Neural cell (in vitro differentiated cells): Measurements from ENCODE around the gene RAB6A. TPM values are rescaled to one million over a fixed set of nuclear protein-coding genes. Genes with fewer than 3 reads are reported as not detected.

Experiments used
- H2AFZ ChIP-seq: fragments of 200-600, 300-800 bp; sonication (generic), shearing (Covaris generic); 2 replicates; pipeline ENCODE4 v1.6.0; 2014; ENCODE audit warnings: low read depth, mild to moderate bottlenecking, antibody characterized with exemption, low read length, moderate library complexity
- H3F3A ChIP-seq: fragments of 200-600 bp; shearing (Covaris generic); 2 replicates; pipeline ENCODE4 v1.6.1; 2016; ENCODE audit warnings: mild to moderate bottlenecking, moderate library complexity, mixed read lengths, antibody characterized with exemption, low read length; ENCODE audit not compliant: insufficient read depth, poor library complexity, severe bottlenecking
- H3K27ac ChIP-seq: fragments of 200-600, 300-800 bp; sonication (generic), shearing (Covaris generic); 2 replicates; pipeline ENCODE4 v1.5.1; 2014; ENCODE audit warnings: mild to moderate bottlenecking, low read length, moderate library complexity
- H3K27me3 ChIP-seq: fragments of 300-800, 200-600 bp; sonication (generic), shearing (Covaris generic); 2 replicates; pipeline ENCODE4 v1.6.0; 2014; ENCODE audit warnings: mild to moderate bottlenecking, low read depth, low read length, moderate library complexity; ENCODE audit not compliant: insufficient read depth
- H3K36me3 ChIP-seq: fragments of 300-800, 200-600 bp; sonication (generic), shearing (Covaris generic); 2 replicates; pipeline ENCODE4 v1.5.1; 2014; ENCODE audit warnings: mild to moderate bottlenecking, antibody characterized with exemption, low read length, moderate library complexity; ENCODE audit not compliant: insufficient read depth
- H3K4me2 ChIP-seq: fragments of 300-800, 200-600 bp; sonication (generic), shearing (Covaris generic); 2 replicates; pipeline ENCODE4 v1.6.0; 2014; ENCODE audit warnings: mild to moderate bottlenecking, low read length
- H3K4me3 ChIP-seq: fragments of 300-800, 200-600 bp; sonication (generic), shearing (Covaris generic); 2 replicates; pipeline ENCODE4 v1.5.1; 2014; ENCODE audit warnings: mild to moderate bottlenecking, low read length, moderate library complexity
- H3K79me2 ChIP-seq: fragments of 200-600 bp; shearing (Covaris generic); replicated peaks from 2 replicates; pipeline ENCODE4 v1.6.0; 2014; ENCODE audit warnings: mild to moderate bottlenecking, low read length, moderate library complexity; ENCODE audit not compliant: insufficient read depth
- H3K9ac ChIP-seq: fragments of 300-800, 200-600 bp; sonication (generic), shearing (Covaris generic); 2 replicates; pipeline ENCODE4 v1.6.1; 2016; ENCODE audit warnings: mild to moderate bottlenecking, low read length, mixed read lengths
- H3K9me2 ChIP-seq: fragments of 200-600 bp; shearing (Covaris generic); 2 replicates; pipeline ENCODE4 v1.6.1; 2016; ENCODE audit warnings: mild to moderate bottlenecking, low read length, mixed read lengths; ENCODE audit not compliant: insufficient read depth
- H3K9me3 ChIP-seq: fragments of 200-600, 300-800 bp; sonication (generic), shearing (Covaris generic); 2 replicates; pipeline ENCODE4 v1.6.1; 2016; ENCODE audit warnings: mild to moderate bottlenecking, mixed run types, low read length, moderate library complexity, mixed read lengths
- H4K20me1 ChIP-seq: fragments of 200-600 bp; shearing (Covaris generic); 2 replicates; pipeline ENCODE4 v1.6.1; 2016; ENCODE audit warnings: mild to moderate bottlenecking, mixed run types; ENCODE audit not compliant: insufficient read depth
- EP300 ChIP-seq: fragments of 450-650 bp; conservative IDR thresholded peaks from 2 replicates; pipeline ENCODE4 v1.6.1; 2014; ENCODE audit warnings: antibody characterized with exemption, mild to moderate bottlenecking, moderate library complexity; ENCODE audit not compliant: poor library complexity, severe bottlenecking
- EZH2 ChIP-seq: fragments of 200-600, 300-800 bp; shearing (Covaris generic), sonication (generic); IDR thresholded peaks from 2 replicates; pipeline ENCODE4 v1.6.1; 2014; ENCODE audit warnings: antibody characterized with exemption, low read length, borderline replicate concordance, mild to moderate bottlenecking; ENCODE audit not compliant: insufficient read depth, poor library complexity, severe bottlenecking
- MXI1 ChIP-seq: fragments of 450-650 bp; conservative IDR thresholded peaks from 2 replicates; pipeline ENCODE4 v1.6.1; 2014; ENCODE audit warnings: antibody characterized with exemption, mild to moderate bottlenecking; ENCODE audit not compliant: poor library complexity, severe bottlenecking
- POLR2AphosphoS5 ChIP-seq: IDR thresholded peaks from 2 replicates; pipeline ENCODE4 v1.6.1; 2012
- RAD21 ChIP-seq: fragments of 450-650 bp; conservative IDR thresholded peaks from 2 replicates; pipeline ENCODE4 v1.6.1; 2014; ENCODE audit warnings: antibody characterized with exemption, mild to moderate bottlenecking, moderate library complexity
- SMC3 ChIP-seq: fragments of 450-650 bp; conservative IDR thresholded peaks from 2 replicates; pipeline ENCODE4 v1.6.1; 2014; ENCODE audit warnings: antibody characterized with exemption, mild to moderate bottlenecking, moderate library complexity; ENCODE audit not compliant: poor library complexity
- TAF1 ChIP-seq: IDR thresholded peaks from 2 replicates; pipeline ENCODE4 v1.6.1; 2012; ENCODE audit warnings: low read depth
- polyA plus RNA-seq: library from polyadenylated mRNA; depleted of rRNA; stranded (reverse); fragments of >200 nt; gene quantifications from 2 replicates; pipeline ENCODE4 v1.2.3, GENCODE V29; 2014
- TF ChIP-seq, protein P1 (sequence below): IDR thresholded peaks from 2 replicates; pipeline ENCODE4 v1.6.1; 2012; ENCODE audit warnings: borderline replicate concordance
- TF ChIP-seq, protein P2 (sequence below): fragments of 450-650 bp; IDR thresholded peaks from 2 replicates; pipeline ENCODE4 v1.5.1; 2014; ENCODE audit warnings: antibody characterized with exemption, mild to moderate bottlenecking, moderate library complexity; ENCODE audit not compliant: poor library complexity, severe bottlenecking

The RAB6A gene
- polyA plus RNA-seq, 1 donor from 2014 or later, result 155 TPM

DNA sequence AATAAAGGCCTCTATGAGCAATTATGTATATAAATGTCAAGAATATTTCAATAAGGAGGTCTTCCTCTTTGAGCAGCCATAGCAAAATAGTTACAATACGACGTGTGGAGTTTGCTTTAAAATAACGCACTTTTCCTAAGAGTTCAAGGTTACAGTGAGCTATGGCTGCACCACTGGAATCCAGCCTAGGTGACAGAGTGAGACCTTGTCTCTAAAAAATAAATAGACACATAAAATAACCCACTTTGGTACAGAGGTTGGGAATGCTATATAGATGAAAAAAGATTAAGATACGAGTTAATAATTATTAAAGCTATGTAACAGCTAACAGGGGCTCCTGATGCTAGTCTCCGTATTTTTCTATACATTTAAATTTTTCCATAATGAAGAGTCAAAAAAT is 12.6 kb downstream of the RAB6A start:
- H3K9me3 ChIP-seq, result no peaks in the 10 kb centered on the region
- H3K9ac ChIP-seq, result no peak overlapping the region
- H3K4me3 ChIP-seq, result no peak overlapping the region
- H3K36me3 ChIP-seq, result no peaks in the 10 kb centered on the region
- H3F3A ChIP-seq, result no peaks in the 10 kb centered on the region
- no peak overlapping the region for H3K4me2 ChIP-seq
- no peak for TF ChIP-seq RAD21
- TF ChIP-seq EZH2, result no peak
- TF ChIP-seq, protein P1, sequence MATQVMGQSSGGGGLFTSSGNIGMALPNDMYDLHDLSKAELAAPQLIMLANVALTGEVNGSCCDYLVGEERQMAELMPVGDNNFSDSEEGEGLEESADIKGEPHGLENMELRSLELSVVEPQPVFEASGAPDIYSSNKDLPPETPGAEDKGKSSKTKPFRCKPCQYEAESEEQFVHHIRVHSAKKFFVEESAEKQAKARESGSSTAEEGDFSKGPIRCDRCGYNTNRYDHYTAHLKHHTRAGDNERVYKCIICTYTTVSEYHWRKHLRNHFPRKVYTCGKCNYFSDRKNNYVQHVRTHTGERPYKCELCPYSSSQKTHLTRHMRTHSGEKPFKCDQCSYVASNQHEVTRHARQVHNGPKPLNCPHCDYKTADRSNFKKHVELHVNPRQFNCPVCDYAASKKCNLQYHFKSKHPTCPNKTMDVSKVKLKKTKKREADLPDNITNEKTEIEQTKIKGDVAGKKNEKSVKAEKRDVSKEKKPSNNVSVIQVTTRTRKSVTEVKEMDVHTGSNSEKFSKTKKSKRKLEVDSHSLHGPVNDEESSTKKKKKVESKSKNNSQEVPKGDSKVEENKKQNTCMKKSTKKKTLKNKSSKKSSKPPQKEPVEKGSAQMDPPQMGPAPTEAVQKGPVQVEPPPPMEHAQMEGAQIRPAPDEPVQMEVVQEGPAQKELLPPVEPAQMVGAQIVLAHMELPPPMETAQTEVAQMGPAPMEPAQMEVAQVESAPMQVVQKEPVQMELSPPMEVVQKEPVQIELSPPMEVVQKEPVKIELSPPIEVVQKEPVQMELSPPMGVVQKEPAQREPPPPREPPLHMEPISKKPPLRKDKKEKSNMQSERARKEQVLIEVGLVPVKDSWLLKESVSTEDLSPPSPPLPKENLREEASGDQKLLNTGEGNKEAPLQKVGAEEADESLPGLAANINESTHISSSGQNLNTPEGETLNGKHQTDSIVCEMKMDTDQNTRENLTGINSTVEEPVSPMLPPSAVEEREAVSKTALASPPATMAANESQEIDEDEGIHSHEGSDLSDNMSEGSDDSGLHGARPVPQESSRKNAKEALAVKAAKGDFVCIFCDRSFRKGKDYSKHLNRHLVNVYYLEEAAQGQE, result no peak
- TF ChIP-seq, protein P2, sequence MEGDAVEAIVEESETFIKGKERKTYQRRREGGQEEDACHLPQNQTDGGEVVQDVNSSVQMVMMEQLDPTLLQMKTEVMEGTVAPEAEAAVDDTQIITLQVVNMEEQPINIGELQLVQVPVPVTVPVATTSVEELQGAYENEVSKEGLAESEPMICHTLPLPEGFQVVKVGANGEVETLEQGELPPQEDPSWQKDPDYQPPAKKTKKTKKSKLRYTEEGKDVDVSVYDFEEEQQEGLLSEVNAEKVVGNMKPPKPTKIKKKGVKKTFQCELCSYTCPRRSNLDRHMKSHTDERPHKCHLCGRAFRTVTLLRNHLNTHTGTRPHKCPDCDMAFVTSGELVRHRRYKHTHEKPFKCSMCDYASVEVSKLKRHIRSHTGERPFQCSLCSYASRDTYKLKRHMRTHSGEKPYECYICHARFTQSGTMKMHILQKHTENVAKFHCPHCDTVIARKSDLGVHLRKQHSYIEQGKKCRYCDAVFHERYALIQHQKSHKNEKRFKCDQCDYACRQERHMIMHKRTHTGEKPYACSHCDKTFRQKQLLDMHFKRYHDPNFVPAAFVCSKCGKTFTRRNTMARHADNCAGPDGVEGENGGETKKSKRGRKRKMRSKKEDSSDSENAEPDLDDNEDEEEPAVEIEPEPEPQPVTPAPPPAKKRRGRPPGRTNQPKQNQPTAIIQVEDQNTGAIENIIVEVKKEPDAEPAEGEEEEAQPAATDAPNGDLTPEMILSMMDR, result no peak
- no peak for TF ChIP-seq TAF1
- no peak for TF ChIP-seq POLR2AphosphoS5
- TF ChIP-seq EP300, result no peak
- no peak for TF ChIP-seq MXI1
- no peak for TF ChIP-seq SMC3
- no peaks in the 10 kb centered on the region for H3K27me3 ChIP-seq
- H4K20me1 ChIP-seq, result peaks cover 51% of the 10 kb centered on the region
- peaks cover 86% of the 10 kb centered on the region for H3K79me2 ChIP-seq
- H3K27ac ChIP-seq, result no peak overlapping the region
- H3K9me2 ChIP-seq, result no peaks in the 10 kb centered on the region
- H2AFZ ChIP-seq, result no peak overlapping the region

DNA sequence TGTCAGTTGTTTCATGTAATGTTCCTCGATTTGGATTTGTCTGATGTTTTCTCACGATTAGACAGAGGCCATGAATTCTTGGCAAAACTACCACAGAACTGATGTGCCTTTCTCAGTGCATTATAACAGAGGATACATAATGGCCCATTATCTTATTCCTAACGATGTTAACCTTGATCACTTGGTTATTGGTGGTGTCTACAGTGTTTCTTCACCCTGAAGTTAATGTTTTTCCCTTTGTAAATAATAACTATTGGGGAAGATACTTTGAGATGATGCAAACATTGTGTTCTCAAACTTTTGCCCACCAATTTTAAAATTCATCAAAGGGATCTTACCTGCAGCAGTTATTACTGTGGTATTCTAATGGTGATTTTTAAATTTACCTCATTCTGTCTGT is 13.1 kb downstream of the RAB6A start:
- peaks cover 52% of the 10 kb centered on the region for H4K20me1 ChIP-seq
- no peaks in the 10 kb centered on the region for H3K9me3 ChIP-seq
- no peak overlapping the region for H3K9ac ChIP-seq
- H2AFZ ChIP-seq, result no peak overlapping the region
- TF ChIP-seq SMC3 (no peak), EP300 (no peak), MXI1 (no peak), RAD21 (no peak), TAF1 (no peak), EZH2 (no peak), POLR2AphosphoS5 (no peak)
- TF ChIP-seq, protein P1, result no peak
- TF ChIP-seq, protein P2, result no peak
- H3K27me3 ChIP-seq, result no peaks in the 10 kb centered on the region
- no peaks in the 10 kb centered on the region for H3F3A ChIP-seq
- H3K4me3 ChIP-seq, result no peak overlapping the region
- H3K79me2 ChIP-seq, result peaks cover 87% of the 10 kb centered on the region
- H3K36me3 ChIP-seq, result no peaks in the 10 kb centered on the region
- H3K4me2 ChIP-seq, result no peak overlapping the region
- no peaks in the 10 kb centered on the region for H3K9me2 ChIP-seq
- H3K27ac ChIP-seq, result no peak overlapping the region
